ENCODE data around the gene C1QTNF12.

C1QTNF12 gene

DNA sequence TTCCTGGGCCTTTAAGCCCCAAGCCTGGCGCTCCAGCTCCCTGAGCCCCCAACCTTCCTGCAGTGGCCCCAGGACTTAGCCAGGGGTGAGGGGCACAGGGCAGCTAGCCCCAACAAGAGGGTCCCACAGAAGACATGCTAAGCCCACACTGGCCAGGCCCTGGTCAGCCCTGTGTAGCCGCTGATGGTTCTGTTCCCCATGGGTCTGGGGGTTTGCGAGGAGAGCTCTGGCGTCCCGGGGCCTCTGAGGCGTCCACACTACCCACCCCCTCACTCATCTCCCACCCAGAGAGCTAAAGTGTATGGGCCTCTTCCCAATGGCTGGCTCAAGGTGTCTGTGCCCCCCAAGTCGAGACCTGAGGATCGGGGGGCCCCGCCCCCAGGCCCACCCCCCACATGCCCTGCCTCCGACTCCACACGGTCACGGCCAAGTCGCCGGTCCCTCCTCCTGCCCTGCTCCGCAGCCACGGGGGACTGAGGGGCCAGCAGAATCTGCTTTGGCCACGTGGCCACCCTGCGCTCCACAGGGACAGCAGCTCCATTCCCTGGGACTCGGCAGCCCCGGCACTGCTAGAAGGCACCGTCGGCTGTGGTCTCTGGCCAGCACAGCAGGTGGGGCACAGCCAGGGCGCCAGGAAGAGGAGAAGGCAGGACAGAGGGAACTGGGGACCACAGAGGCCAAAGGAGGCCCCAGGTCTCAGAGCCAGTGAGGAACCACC lies 47.9 kb downstream of the C1QTNF12 start:
- no peak for TF ChIP-seq CTCF (IDR thresholded peaks at IDR 0.05; ENCODE audit: low read length)
- TF ChIP-seq EZH2 (optimal IDR thresholded peaks at IDR 0.05; ENCODE audit: low read depth, low read length), result no peak
- no peak for TF ChIP-seq EZH2phosphoT487 (IDR thresholded peaks at IDR 0.05; ENCODE audit: low read length)
- Histone ChIP-seq H4K20me1 (ENCODE audit: insufficient read depth, low read length) (no peaks in the 10 kb centered on the region), H3K4me3 (ENCODE audit: low read length) (no peak overlapping the region), H3K27ac (ENCODE audit: low read length) (no peak overlapping the region), H2AFZ (ENCODE audit: low read length) (no peak overlapping the region), H3K9me3 (replicated peaks; ENCODE audit: insufficient read depth, low read length) (no peaks in the 10 kb centered on the region), H3K9me2 (replicated peaks; ENCODE audit: insufficient read depth, low read length) (no peaks in the 10 kb centered on the region), H3K9ac (ENCODE audit: low read length) (no peak overlapping the region), H3F3A (ENCODE audit: insufficient read depth, low read length) (no peaks in the 10 kb centered on the region), H3K79me2 (ENCODE audit: low read length) (no peaks in the 10 kb centered on the region), H3K36me3 (replicated peaks; ENCODE audit: insufficient read depth, low read length) (no peaks in the 10 kb centered on the region), H3K4me1 (ENCODE audit: low read length) (no peaks in the 10 kb centered on the region), H3K4me2 (ENCODE audit: low read depth, low read length) (no peak overlapping the region), H3K27me3 (replicated peaks; ENCODE audit: insufficient read depth, low read length) (peaks cover 64% of the 10 kb centered on the region)
- DNase-seq, result no peak

- Histone ChIP-seq H3K9me2 (replicated peaks; ENCODE audit: insufficient read depth, low read length) (no peaks in the 10 kb centered on the region), H3K79me2 (ENCODE audit: low read length) (no peaks in the 10 kb centered on the region), H2AFZ (ENCODE audit: low read length) (no peak overlapping the region), H3K4me3 (ENCODE audit: low read length) (no peak overlapping the region), H3K27me3 (replicated peaks; ENCODE audit: insufficient read depth, low read length) (peaks cover 62% of the 10 kb centered on the region), H3F3A (ENCODE audit: insufficient read depth, low read length) (no peaks in the 10 kb centered on the region), H3K4me2 (ENCODE audit: low read depth, low read length) (no peak overlapping the region), H3K4me1 (ENCODE audit: low read length) (no peaks in the 10 kb centered on the region), H3K27ac (ENCODE audit: low read length) (no peak overlapping the region), H4K20me1 (ENCODE audit: insufficient read depth, low read length) (no peaks in the 10 kb centered on the region), H3K9ac (ENCODE audit: low read length) (no peak overlapping the region), H3K36me3 (replicated peaks; ENCODE audit: insufficient read depth, low read length) (no peaks in the 10 kb centered on the region), H3K9me3 (replicated peaks; ENCODE audit: insufficient read depth, low read length) (no peaks in the 10 kb centered on the region)
- no peak for TF ChIP-seq EZH2phosphoT487 (IDR thresholded peaks at IDR 0.05; ENCODE audit: low read length)
- TF ChIP-seq CTCF (IDR thresholded peaks at IDR 0.05; ENCODE audit: low read length), result no peak
- no peak for TF ChIP-seq EZH2 (optimal IDR thresholded peaks at IDR 0.05; ENCODE audit: low read depth, low read length)
- no peak for DNase-seq
Measured at GRCh38 chr1:1197551-1198422, 48.7 kb downstream of the C1QTNF12 start.

DNA sequence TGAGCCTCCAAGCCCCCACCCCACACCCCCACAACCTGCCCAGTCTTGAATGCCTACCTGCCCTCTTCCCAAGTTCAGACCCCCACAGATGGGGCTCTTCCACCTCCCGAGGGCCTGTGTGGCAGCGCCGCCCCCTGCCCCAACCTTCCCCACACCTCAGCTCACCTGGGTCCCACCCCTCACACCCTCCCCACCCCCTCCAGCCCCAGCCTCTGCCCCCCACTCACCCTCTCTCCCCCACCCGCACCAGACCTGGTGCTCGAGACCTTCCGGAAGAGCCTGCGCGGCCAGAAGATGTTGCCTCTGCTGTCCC lies 49.4 kb downstream of the C1QTNF12 start:
- no peaks in the 10 kb centered on the region for H4K20me1 ChIP-seq (ENCODE audit: insufficient read depth, low read length)
- no peaks in the 10 kb centered on the region for H3K36me3 ChIP-seq (replicated peaks; ENCODE audit: insufficient read depth, low read length)
- H3K9ac ChIP-seq (ENCODE audit: low read length), result no peak overlapping the region
- no peak for TF ChIP-seq EZH2 (optimal IDR thresholded peaks at IDR 0.05; ENCODE audit: low read depth, low read length)
- no peak for TF ChIP-seq CTCF (IDR thresholded peaks at IDR 0.05; ENCODE audit: low read length)
- no peak for TF ChIP-seq EZH2phosphoT487 (IDR thresholded peaks at IDR 0.05; ENCODE audit: low read length)
- no peaks in the 10 kb centered on the region for H3F3A ChIP-seq (ENCODE audit: insufficient read depth, low read length)
- no peak for DNase-seq
- H3K4me2 ChIP-seq (ENCODE audit: low read depth, low read length), result no peak overlapping the region
- H3K4me1 ChIP-seq (ENCODE audit: low read length), result no peaks in the 10 kb centered on the region
- H3K4me3 ChIP-seq (ENCODE audit: low read length), result no peak overlapping the region
- no peak overlapping the region for H2AFZ ChIP-seq (ENCODE audit: low read length)
- no peaks in the 10 kb centered on the region for H3K79me2 ChIP-seq (ENCODE audit: low read length)
- peaks cover 67% of the 10 kb centered on the region for H3K27me3 ChIP-seq (replicated peaks; ENCODE audit: insufficient read depth, low read length)
- no peaks in the 10 kb centered on the region for H3K9me2 ChIP-seq (replicated peaks; ENCODE audit: insufficient read depth, low read length)
- H3K27ac ChIP-seq (ENCODE audit: low read length), result no peak overlapping the region
- H3K9me3 ChIP-seq (replicated peaks; ENCODE audit: insufficient read depth, low read length), result no peaks in the 10 kb centered on the region

All from MM.1S (cell line).